IPS DF 4.7 (cell line): Measurements from ENCODE around the gene BMP5.

ENCODE experiments used
- DNase-seq: peaks from one replicate; pipeline ENCODE4 v3.0.0-alpha.2; 2013; ENCODE audit warnings: low spot score; ENCODE audit errors: extremely low read depth

Gene BMP5

DNA sequence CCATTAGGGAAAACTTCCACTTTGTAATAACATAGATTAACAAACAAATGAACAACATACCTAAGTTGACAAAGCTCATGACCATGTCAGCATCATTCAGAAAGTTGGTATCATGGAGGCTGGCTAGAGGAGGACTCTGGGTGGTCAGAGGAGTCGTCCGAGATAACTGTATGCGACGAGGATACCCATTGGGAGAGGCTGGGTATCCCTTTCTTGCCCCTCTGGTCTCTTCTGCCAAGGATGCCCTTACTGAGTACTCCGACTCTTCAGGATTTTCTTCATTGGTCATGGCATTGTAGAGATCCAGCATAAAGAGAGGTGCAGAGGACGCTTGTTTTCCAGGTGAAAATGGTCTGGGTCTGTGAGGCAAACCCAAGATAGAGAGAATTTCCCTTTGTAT lies 1.1 kb downstream of the BMP5 start:
- DNase-seq, result no peak

DNA sequence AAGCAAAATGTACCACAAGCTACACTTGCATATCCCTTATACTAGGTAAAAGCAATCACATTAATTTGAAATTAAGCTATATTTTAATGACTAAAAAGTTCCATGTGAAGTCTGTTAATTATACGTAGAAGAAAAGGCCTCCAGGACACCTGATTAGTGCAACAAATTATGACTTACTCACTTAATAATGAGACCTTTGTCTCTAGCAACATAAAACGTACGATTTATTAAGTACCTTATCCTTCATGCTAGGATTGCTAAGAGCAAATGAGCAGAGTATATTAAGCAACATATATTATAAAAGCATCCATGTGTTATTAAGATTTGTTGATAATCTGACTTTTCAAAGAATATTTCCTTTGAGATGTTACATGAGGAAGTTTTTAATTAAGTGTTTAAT lies 2.5 kb downstream of the BMP5 start:
- no peak for DNase-seq

DNA sequence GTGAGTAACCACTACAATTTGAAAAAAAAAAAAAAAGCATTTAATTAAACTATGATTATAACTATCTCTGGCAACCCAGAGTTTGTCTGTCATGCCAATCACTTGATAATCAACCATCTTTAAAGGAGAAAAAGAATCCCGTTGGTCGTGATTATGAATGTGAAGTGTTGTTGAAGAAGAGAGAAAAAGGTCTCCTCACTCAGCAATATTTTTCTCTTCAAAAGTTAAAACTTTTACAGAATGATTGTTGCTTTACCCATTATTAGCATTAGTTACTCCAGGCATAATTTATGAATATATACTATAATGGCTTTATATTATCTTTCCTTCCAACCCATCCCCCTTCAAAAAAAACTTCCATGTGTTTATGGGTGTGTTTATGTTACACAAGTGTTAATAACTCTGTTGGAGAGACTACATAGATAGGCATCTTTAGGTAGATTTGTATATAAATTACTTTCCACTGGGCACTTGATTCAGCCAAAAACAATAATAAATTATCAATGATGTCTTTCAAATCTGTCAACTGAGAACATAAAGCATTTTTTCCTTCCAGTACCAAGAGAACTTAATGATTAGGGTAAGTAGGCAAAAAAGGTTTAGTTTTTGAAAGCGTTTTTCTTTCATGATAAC lies 5.1 kb downstream of the BMP5 start:
- no peak for DNase-seq

DNA sequence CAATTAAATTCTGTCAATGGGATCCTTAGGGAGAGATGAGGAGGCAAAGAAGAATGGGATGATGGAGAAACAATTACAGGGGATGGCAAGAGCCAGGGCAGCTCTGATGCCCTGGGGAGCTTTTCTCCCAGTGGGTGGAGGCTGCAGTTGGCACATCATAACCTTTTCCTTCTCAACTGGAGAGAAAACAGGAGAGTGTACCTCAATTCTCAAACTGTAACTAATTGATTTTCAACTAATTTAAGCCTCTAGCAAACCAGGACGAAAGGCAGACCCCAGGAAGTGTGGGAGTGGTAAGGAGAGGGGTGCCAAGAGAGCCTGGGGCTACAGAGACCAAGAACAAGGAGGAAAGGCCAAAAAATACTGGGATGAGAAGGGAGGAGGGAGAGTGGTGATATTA lies 5.7 kb downstream of the BMP5 start:
- DNase-seq, result no peak

DNA sequence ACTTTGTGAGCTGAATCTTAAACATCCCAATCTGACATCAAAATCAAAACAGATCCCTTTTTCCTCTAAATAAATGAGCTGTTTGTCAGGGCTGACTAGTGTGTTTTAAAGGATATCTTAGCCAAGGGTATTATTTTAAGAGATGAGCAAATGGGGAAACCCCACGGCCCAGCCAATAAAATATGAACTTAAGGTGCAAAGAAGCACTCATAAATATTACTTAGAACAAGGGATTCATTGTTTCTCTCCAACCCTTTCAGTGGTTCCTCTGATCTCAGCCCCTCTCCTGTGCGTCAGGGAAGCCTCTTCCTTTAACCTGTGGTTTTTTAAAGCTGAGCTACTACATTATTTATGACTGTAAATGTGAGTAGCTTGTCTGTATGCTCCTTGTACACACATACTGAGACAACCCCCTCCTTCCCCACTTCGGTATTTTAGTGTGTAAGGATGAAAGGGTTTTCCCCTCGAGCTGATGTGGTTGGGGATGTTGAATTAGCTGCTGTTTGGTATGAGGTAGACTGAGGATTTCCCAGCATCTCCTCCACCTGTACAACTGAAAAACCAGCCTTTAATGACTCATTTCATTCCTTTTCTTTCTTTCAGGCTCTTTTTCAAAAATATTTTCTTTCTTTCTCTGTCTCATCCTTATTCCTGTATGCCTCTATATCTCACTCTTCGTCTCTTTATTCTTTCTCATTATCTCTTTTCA lies 6.5 kb downstream of the BMP5 start:
- no peak for DNase-seq

DNA sequence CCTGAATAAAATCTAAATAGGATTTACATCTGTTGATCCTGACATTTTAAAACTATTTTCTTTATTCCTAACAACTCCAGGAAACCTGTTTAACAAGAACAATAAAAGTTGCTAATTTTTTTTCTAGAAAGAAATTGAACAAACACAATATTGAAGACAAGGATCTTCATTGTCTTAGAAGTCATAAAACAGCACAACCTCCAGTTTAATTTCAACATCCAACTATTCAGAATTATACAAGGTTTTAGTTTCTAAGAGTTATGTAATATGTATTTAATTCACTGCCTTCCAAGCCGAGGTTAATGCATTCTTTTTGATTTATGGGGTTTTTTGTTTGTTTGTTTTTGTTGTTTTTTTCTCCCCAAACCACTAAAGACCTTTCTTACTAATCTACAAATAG lies 7.2 kb downstream of the BMP5 start:
- no peak for DNase-seq

DNA sequence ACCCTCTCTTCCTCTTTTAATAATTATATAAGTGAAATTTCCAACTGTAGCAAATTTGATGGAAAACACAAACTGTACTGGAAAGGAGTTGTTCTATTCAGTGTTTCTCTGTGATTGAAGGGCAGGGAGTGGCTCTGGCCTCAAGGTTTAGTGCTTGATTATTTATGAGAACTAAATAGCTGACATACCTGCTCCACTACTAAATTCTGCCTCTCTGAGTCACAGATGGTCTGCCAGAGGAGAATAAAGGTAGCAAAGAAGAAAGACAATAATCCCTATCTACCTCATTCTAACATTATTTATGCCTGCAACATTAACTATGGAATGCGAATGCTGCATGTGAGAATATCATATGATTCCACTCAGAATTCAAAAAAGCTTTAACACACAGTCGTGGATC lies 9.3 kb downstream of the BMP5 start:
- no peak for DNase-seq

DNA sequence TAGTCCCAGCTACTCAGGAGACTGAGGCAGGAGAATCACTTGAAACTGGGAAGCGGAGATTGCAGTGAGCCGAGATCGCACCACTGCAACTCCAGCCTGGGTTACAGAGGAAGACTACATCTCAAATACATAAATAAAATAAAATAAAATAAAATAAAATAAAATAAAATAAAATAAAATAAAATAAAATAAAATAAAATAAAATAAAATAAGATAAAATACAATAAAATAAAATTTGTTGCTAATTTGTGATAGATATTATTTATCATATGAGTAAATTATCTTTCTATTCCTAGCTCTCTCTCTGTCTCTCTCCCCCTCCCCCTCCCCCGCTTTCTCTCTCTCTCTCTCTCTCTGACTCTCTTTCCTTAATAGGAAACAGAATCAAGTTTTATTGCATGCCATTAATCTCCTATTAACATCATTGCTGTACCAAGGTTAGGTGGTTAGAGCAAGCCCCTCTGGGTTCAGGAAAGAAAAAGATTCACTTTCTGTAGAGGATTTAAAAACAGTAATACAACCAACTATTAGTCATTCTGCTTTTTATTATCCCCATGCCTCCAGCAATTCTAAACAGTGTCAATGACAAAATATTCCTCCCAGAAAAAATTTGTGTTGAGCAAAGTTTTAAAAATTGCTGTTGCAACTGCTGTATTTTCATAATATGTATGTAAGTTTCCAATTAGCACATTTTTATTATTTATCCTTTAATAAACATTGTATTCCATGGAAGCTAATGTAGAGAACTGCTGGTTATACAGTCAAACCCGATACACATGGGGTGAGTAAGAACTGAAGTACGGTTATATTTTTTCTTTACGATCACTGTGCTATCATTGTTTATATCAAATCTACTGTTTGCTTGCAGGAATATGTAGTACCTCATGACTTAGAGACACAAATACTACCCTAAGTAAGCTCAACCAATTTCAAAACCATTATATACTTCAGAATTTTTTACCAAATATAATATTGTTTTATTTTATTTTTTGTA lies 22.1 kb downstream of the BMP5 start:
- DNase-seq, result no peak

DNA sequence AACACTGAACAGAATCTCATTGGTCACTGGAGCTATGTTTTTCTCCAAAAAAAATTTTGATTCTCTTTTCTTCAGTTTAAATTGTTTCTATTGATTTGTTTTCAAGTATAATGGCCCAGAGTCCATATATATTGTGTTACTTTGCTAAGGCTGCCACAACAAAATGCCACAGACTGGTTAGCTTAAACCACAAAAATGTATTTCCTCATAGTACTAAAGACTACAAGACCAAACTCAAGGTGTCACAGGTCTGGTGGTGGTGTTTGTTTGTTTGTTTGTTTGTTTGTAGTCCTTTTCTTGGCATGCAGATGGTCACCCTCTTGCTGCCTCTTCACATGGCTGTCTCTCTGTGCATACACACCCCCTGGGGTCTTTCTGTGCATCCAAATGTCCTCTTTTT lies 34.0 kb downstream of the BMP5 start:
- DNase-seq, result no peak

DNA sequence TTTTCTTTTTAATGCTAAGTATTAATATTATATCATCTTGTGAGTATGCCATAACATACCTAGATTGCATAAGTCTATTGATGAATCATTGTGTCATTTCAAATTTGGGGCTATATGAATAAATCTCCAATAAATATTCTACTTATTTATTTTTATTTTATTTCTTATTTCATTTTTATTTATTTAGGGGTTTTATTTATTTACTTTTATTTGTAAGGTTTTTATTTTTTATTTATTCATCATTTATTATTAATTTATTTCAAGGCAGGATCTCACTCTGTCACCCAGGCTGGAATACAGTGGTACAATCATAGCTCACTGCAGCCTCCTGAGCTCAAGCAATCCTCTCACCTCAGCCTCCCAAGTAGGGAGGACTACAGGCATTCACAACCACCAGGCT lies 36.3 kb downstream of the BMP5 start:
- no peak for DNase-seq

DNA sequence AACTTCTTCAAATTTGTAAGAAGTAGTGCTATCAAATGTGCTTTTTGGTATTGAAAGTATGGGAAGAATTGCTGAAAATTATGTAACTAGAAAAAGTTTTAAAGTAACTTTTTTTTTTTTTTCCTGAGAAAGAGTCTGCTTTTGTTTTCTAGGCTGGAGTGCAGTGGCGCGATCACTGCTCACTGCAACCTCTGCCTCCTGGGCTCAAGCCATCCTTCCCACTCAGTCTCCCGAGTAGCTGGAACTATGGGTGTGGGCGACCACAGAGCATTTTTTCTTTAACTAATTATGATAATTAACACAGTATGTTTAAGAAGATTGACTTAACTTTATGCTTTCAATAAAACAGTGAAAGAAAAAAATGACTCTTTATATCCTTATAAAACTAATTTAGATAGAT lies 38.4 kb downstream of the BMP5 start:
- no peak for DNase-seq

DNA sequence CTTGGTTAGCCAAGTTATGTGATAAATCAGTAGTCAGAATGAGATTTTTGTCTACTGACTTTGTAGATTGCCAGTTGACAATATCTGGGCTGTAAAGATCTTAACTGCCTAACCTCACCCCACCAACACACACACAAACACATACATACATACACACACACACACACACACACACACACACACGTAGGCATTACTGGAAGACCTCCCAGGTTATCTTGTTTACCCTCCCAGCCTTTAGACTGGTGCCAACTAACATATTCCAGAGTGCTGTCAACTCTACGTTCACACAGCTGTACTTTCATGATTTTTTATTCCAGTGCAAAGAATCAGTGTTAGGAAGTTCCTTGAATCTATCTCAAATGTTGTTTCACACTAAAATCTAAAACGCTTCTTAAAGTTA lies 38.9 kb downstream of the BMP5 start:
- DNase-seq, result no peak

DNA sequence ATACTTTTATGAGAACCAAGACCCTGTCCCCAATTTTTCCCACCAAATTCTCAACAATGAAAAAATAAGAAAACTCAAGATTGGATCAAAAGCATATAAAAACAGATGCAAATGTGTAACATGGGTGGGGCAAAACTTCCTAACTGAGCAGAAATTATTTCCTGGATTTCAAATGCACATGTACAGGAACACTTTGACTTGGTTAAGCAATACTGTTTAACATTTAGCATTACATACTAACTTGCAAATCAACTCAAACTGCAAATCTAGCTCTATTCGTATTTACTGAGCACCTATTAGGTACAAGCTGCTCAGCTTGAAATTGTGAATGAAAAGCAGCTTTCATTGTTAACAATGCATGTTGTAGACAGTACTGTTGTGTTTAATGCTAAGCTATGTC lies 40.2 kb downstream of the BMP5 start:
- no peak for DNase-seq

DNA sequence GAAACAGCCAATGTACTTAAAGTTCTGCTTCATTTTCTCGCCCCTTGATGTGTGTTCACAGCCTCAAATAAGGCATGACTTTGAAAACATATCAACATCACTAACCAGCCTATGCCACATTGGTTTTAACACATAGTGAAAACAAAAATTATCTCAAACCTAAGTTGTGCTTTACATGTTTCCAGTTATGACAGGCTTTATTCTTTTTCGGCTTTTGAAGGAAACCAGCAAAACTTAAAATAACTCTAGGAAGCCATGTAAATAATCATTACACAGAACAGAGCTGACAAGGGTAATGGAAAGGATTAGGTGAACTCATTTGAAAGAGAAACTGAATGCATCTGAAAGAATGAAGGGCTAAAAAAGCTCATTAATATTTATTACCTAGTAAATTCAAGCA lies 42.1 kb downstream of the BMP5 start:
- DNase-seq, result no peak

DNA sequence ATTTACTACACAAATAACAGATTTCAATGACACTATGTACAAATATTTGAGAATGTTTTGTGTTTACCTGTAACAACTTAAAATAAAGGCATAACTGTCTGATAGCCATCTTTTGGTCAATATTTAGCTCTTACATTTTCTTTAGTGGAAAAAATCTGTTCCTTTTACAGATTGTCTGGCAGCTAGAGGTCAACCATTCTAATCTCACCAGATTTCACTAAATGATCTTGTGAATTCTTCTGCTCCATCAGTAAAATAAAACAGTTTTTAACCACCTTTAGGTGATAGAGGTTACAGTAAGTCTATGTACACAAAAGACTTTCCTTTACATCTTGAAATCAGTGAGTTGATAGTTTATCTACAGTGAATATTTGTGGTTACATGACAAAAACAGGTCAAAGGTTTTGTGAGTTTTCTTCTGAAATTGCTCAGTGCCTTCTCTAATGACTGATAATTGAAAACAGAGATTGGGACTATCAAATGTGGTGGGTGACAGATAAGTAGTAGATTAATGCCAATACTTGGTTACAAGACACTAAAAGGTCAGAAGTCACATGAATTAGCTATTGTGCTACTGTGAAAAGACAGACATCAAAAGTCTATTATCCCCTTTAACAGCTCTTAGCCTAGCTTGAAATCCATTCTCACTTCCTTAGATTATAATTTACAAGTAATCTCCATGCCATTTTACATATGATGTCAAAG lies 47.4 kb downstream of the BMP5 start:
- no peak for DNase-seq

DNA sequence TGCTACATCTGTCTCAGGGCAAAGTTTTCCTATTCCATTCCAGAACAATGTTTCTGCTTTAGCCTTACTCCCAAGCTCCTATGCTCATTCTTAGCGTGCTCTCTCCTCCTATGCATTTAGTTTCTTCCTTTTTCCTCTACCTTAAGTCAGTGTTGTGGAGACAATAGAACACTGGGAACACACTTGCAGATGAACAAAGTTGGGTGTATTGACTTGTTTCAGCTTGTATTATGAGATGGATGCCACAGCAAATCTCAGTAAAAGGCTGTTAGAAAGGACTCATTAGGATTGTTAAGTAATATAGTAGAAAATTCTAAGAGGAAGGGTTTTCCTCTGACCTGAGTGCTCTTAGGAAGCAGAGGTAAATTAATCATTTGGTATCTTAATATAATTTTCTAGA lies 48.4 kb downstream of the BMP5 start:
- no peak for DNase-seq

DNA sequence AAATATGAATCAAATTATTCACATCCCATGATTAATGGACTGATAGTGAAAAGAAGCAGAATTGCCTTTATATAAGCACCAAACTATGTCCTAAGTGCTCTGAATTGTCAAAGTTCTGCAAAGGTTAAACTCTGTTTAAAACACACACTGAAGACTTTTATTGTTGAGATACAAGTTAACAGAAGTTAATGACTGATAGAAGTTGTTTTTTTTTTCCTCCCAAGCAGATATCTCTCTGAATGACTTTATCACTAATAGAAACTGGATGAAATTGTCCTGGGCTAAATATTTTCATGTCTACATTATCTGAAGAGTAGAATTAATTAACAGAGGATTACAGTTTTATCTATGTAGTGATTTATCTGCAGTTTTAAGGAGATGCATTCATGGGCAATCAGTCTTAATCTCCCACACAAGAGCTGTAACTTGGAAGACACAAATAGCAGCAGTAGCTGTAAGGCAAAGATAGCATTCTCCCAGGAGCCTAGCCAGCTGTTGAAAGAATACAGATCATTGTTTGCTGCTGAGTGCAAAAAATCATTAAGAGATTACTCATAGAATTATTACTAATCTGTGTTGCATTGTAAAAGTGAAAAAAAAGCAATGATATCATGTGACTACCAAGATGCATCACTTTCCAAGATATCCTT lies 49.9 kb downstream of the BMP5 start:
- DNase-seq, result no peak

DNA sequence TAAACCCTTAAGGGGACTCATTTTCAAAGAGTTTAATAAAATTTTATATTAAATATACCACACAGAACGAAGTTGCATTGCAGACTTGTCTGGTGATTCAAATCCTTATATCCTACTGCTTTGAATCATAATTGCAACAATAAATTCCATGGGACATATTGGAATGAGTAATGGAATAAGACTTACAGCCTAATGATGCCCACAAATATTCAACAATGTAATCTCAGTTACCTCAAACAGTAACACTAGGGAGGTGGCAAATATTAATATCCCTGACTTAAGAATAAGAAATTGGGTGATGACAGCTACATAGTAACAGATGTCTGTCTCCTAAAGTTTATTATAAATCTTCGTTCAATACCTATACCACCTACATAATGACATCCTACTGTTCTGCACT lies 52.6 kb downstream of the BMP5 start:
- no peak for DNase-seq

DNA sequence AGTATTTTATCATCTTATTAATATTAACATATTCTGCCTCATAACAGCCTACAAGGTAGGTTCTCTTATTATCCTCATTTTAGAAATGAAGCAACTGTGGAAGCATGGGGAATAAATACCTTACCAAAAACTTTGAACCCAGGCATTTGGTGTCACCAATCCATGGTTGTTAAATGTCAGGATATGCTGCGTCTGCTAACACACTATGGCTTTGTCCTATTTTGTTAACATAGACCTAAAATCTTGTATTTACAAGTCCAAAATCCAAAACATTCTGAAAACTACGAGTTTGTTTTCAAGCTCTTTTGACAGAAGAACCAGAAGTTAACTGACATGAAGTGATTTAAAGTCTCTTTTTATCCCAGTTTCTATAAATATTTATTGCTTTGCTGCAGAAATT lies 53.4 kb downstream of the BMP5 start:
- DNase-seq, result no peak

DNA sequence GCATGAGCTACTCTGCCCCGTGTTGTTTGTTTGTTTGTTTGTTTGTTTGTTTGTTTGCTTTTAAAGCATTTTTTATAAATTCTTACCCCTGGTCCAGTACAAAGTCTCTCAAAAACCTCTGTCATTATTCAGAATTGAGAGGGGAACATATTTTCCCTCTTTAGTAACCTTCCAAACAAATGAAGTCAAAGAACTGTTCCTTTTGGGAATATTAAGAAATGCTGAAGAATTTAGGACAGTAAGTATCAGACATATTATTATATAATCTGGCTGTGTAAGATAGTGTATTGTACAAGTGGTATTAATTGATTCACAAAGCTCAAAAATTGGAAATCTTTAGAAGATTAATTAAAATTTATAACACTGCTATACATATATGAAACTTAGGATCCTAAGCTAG lies 54.7 kb downstream of the BMP5 start:
- DNase-seq, result no peak

DNA sequence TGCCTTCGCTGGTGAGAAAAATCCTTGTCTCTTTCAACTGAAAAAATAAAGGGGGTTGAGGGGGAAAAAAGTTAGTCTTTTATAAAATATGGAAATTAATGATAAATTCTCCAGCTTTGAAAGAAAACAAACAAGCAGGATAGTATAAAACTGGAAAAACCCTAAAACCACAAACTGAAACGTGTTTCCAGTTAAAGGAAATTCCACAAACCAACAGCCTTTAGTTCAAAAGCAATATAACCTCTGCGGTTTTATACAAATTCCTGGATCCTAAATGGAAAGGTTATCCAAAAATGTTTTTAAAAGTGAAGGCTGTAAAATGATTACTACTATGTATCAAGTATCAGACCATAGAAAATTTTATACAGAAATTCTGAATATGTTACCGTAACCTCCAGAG lies 55.6 kb downstream of the BMP5 start:
- no peak for DNase-seq
